NCI-H524 (cell line): Measurements from ENCODE around the gene LRIG2.
"Not testable (repeated sequence)": the region's sequence is repeated elsewhere in the genome, so short reads cannot be mapped to it uniquely, and the experiment has no call there.

Experiments used
- DNase-seq, 2 experiments: peaks; one replicate each; lab custom pipeline; 2025; lab: John Stamatoyannopoulos, UW

The LRIG2 gene

DNA sequence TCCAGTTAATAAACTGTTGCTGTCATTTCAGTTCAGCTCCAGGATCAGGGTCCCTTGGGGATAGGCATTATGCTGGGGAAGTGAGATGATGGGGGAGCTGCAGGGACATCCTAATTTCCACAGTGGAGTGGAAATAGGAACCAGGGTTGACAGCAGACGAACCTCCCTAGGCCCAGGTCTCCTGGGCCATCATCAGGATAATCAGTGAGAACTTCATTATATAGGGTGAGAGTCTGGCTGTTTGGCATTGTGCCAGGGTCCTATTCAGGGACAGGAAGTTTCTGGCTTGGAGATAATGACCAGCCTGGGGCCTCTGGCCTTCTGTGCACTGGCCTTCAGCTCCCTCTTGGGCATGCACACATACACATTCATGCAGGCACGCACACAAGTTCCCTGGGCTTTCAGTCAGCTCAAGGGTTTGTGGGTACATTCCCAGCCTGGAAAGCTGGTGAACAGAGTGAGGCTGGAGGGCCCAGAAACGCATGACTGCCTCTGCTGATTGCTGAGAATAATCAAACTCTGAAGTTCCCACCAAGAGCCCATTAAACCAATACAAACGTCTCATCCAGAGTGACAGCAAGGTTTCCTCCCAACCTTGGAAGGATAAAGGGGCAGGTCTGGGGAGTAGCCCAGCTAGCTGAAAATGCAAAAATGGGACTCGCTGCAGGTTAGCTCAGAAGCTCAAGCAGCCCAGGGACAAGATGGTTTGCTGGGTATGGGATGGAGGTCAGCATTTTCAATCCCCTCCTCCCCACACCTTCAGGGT, 13.9 kb upstream of the LRIG2 start:
- DNase-seq: peak; percentile 27 to 71

DNA sequence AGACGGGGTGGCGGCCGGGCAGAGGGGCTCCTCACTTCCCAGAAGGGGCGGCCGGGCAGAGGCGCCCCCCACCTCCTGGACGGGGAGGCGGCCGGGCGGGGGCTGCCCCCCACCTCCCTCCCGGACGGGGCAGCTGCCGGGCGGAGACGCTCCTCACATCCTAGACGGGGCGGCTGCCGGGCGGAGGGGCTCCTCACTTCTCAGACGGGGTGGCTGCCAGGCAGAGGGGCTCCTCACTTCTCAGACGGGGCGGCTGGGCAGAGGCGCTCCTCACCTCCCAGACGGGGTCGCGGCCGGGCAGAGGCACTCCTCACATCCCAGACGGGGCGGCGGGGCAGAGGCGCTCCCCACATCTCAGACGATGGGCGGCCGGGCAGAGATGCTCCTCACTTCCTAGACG, 9.5 kb upstream of the LRIG2 start:
- DNase-seq: not testable (repeated sequence)

GRCh38 chr1:113072141-113072756, 749 bp upstream of the LRIG2 start:
- no peak for DNase-seq

GRCh38 chr1:113073479-113073950, 517 bp downstream of the LRIG2 start:
- peak in 1 of 2 experiments; percentile 57 for DNase-seq

DNA sequence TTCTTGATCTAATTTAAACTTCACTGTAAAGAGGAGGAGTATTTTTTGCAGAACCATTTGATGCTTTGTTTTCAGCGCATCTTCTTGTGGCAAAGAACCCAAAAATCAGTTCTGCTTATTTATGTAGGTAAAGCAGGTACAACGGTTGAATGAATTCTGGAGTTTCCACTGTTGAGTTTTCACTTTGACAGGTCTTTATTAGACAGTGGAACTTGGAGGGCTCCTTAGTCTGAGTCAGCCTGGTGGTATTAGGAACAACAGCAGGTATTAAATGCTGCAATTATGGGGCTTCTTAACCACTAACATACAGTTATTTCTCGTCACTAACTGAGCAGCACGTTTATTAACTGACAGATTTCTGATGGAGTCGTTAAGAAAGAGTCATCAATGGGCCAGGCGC, 1.2 kb downstream of the LRIG2 start:
- DNase-seq: no peak

- not testable (repeated sequence) for DNase-seq
These were observed 5.0 kb downstream of the LRIG2 start for GRCh38 chr1:113077978-113078377.

DNA sequence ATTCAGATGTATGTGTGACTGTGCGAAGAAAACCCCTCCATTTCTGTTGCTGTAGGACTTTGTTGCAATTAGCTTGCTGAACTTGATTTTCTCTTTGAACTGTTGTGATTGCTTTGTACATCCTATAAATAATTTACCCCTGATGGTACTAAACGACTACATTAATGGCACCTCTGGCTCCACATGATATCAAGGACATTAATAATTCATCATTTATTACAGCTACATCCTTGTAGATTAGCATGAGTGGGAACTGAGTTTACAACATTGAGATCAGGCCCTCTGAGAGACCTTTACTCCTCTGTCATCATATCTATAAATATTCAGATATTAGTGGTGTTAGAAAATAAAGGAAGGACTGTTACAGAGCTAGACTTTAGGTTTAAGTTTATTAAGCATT, 13.5 kb downstream of the LRIG2 start:
- no peak for DNase-seq

DNA sequence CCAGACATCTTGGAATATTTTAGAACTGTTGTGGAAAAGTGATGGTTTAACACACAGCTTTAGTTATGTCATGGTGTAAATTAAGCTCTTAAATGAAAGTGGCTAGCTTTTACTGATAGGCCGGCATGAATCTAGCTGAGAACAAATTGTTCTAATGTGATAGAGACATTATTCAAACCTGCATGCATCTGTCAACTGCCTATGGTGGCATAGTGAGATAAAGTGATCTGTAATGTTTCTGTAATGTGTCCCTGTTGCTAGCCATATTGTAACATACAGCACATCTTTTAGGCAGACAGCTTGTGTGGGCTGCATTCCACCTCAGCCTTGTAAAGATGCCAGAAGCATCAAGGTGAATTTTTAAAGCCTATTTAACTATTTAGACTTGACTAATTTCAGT, 16.0 kb downstream of the LRIG2 start:
- DNase-seq: no peak

- no peak for DNase-seq
These were observed 17.1 kb downstream of the LRIG2 start for GRCh38 chr1:113090051-113090450.

- no peak for DNase-seq
These were observed 19.1 kb downstream of the LRIG2 start for GRCh38 chr1:113091988-113092594.

DNA sequence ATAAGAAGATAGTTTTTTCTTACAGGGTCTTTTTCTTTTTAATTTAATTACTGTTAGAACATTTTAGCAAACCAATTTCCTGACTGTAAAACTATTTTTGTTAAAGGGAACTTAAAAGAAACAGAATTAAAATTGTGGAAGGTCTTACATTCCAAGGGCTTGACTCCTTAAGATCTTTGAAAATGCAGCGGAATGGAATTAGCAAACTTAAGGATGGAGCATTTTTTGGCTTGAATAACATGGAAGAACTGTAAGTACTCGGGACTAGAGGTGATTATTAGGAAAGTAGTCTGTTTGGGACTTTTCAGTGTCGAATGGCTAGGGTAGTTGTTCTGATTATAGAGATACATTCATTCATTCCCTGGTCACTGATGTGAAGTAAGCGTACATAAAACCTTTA, 21.5 kb downstream of the LRIG2 start:
- DNase-seq: no peak

DNA sequence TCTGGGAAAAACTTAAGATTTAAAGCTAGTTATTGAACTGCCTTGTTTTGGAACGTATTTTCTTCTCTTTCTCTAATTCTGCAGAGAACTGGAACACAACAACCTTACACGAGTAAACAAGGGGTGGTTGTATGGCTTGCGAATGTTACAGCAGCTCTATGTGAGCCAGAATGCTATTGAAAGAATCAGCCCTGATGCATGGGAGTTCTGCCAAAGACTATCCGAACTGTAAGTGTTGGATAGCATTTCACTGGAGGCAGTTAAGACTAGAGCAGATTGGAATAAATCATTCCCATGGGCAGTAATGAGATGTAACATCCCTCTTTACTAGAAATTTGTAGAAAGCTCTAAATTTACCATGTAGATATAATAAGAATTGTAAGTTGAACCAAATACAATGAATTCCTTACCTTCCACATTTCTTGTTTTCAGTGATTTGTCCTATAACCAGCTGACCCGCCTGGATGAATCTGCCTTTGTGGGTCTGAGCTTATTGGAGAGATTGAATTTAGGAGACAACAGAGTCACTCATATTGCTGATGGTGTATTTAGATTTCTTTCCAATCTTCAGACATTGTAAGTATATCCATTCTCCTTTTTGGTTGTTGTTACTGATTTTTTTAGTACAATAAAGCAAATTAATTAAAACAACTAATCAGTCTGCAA, 22.9 kb downstream of the LRIG2 start:
- no peak for DNase-seq

DNA sequence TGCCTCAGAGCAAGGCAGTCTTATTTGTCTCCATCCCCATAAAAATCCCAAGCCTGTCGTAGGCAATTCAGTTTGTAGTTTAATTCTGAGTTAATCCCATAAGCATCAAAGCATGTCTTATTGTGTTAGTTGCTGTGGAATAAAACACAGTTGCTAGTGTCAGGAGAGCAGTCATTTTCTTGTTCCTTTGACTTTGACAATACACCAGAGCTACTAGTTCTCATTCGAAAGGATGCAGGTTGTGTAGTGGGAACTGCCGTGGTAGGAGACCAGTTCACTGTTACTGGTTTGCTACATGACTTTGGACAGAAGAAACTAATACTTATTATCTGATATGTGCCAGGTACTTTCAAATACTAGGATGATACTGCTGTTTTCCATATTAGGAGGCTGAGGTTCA, 23.5 kb downstream of the LRIG2 start:
- no peak for DNase-seq

- no peak for DNase-seq
These were observed 28.6 kb downstream of the LRIG2 start for GRCh38 chr1:113101588-113101987.

DNA sequence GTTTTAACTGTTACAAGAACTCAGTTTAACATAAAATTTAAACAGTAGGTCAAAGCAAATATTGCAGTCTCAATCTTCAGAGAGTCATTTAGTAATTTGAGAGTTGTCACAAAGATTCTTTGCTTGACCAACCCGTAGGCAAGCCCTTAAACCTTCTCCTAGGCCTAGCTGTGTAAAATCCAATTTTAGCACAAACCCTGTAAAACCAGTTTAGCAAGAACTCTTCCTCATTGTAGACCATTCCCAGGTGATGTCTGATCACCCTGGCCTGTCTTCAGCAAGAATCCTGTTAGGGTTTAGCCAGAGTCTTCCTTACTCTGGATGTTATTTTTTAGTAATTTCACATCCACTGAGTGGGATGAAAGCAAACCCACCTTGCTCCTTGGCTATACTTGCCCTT, 30.1 kb downstream of the LRIG2 start:
- no peak for DNase-seq

DNA sequence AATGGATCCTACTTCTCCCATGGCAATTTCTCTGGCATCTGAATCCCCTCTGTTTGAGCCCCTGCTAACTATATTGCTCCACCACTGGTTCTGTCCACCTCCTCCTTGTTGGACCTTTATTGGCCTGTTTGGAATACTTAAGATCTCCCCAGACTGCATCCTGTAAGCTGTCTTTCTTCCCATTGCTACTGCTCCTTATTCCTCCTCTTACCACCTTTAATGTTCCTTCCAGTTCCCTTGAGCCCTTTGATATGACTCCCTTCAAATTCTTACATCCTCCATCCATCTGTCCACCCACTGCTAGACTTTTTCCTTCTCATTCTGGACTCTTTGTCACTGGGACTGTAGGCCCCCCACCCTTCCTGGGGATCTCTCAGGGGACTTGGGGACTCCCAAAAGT, 31.0 kb downstream of the LRIG2 start:
- no peak for DNase-seq

GRCh38 chr1:113106910-113107309, 33.9 kb downstream of the LRIG2 start:
- no peak for DNase-seq

DNA sequence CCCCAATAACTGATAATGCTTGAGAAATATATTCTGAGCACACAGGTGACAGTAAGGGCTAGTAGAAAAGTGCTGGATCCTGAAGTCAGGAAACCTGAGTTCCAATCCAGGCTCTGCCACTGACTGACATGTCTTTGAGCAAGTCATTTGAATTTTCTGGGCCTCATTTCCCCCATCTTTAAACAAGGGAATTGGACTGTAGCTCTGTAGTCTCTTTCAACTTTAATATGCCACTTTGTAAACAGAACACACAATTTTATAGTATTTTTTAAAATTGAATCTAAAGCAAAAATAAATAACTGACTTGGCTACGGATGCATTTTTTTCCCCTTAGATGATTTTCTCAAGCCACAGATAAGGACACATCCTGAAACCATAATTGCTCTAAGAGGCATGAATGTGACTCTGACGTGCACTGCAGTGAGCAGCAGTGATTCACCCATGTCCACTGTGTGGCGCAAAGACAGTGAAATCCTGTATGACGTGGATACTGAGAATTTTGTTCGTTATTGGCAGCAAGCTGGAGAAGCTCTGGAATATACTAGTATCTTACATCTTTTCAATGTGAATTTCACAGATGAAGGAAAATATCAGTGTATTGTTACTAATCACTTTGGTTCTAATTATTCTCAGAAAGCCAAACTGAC, 37.0 kb downstream of the LRIG2 start:
- DNase-seq: peak; percentile 12 to 20

GRCh38 chr1:113118266-113118665, 45.3 kb downstream of the LRIG2 start:
- no peak for DNase-seq

- no peak for DNase-seq
These were observed 50.7 kb downstream of the LRIG2 start for GRCh38 chr1:113123737-113124136.

GRCh38 chr1:113124366-113124765, 51.4 kb downstream of the LRIG2 start:
- no peak for DNase-seq

DNA sequence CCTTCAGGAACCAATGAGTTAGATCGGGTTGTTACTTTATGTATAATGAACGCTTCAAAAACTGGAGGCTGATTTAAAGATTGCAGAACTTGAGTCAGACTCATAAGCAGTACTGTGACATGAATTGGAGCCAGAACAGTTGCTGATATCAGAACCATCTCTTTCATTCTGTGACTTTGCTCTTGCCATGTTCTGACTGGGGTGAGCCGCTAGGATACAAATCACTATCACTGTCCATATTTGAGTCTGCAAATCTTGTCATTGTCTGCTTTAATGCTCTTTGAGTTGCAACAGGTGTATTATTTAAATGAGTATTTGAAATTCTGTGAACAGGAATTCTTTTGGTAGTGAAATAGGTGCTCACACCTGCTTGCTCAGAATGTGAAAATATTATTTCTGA, 52.5 kb downstream of the LRIG2 start:
- no peak for DNase-seq
